ENCODE measurements around the gene CDK17.

DNA sequence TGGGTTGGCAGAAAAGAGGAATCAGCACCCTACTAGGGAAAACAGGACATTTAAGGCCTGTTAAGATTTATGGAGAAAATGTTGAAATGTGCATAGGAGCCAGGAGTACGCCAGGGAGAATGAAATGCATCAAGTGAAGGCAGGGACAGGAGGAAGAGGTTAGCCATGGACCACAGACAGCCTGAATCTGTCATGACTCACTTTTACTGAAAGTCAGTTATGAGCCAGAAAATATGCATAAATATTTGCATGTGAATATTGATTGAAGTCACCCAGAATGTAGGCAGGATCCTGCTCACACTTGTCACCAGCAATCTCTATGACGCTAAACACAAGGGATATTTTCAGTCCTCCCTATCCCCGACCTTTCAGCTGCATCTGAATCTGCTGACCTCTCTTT is 25.1 kb upstream of the CDK17 start:
- TF ChIP-seq, protein P1, sequence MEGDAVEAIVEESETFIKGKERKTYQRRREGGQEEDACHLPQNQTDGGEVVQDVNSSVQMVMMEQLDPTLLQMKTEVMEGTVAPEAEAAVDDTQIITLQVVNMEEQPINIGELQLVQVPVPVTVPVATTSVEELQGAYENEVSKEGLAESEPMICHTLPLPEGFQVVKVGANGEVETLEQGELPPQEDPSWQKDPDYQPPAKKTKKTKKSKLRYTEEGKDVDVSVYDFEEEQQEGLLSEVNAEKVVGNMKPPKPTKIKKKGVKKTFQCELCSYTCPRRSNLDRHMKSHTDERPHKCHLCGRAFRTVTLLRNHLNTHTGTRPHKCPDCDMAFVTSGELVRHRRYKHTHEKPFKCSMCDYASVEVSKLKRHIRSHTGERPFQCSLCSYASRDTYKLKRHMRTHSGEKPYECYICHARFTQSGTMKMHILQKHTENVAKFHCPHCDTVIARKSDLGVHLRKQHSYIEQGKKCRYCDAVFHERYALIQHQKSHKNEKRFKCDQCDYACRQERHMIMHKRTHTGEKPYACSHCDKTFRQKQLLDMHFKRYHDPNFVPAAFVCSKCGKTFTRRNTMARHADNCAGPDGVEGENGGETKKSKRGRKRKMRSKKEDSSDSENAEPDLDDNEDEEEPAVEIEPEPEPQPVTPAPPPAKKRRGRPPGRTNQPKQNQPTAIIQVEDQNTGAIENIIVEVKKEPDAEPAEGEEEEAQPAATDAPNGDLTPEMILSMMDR (IDR thresholded peaks at IDR 0.05): no peak
- TF ChIP-seq POLR2A (IDR thresholded peaks at IDR 0.05) (no peak), POLR2AphosphoS5 (IDR thresholded peaks at IDR 0.05; ENCODE audit: insufficient read depth in 1 of 2, low read depth in 1 of 2) (peak in 1 of 2 donors; percentile 11)
